Neuron (in vitro differentiated cells): ENCODE data around the gene GRHL1.

ENCODE experiments used
- H2AFZ ChIP-seq: one replicate; pipeline ENCODE4 v1.6.1; 2013; ENCODE audit warnings: low read depth, mild to moderate bottlenecking, inconsistent platforms, low read length, moderate library complexity
- H3K27me3 ChIP-seq: one replicate; pipeline ENCODE4 v1.6.1; 2013; ENCODE audit warnings: low read length; ENCODE audit not compliant: insufficient read depth
- H3K36me3 ChIP-seq: one replicate; pipeline ENCODE4 v1.6.1; 2013; ENCODE audit warnings: low read length; ENCODE audit not compliant: insufficient read depth
- H3K4me1 ChIP-seq: one replicate; pipeline ENCODE4 v1.6.1; 2013; ENCODE audit warnings: low read length; ENCODE audit not compliant: insufficient read depth
- H3K4me3 ChIP-seq: 2 replicates; pipeline ENCODE4 v1.5.1; 2013; ENCODE audit warnings: mild to moderate bottlenecking, low read length, moderate library complexity
- H3K9me3 ChIP-seq: one replicate; pipeline ENCODE4 v1.6.1; 2013; ENCODE audit warnings: low read length

The GRHL1 gene

DNA sequence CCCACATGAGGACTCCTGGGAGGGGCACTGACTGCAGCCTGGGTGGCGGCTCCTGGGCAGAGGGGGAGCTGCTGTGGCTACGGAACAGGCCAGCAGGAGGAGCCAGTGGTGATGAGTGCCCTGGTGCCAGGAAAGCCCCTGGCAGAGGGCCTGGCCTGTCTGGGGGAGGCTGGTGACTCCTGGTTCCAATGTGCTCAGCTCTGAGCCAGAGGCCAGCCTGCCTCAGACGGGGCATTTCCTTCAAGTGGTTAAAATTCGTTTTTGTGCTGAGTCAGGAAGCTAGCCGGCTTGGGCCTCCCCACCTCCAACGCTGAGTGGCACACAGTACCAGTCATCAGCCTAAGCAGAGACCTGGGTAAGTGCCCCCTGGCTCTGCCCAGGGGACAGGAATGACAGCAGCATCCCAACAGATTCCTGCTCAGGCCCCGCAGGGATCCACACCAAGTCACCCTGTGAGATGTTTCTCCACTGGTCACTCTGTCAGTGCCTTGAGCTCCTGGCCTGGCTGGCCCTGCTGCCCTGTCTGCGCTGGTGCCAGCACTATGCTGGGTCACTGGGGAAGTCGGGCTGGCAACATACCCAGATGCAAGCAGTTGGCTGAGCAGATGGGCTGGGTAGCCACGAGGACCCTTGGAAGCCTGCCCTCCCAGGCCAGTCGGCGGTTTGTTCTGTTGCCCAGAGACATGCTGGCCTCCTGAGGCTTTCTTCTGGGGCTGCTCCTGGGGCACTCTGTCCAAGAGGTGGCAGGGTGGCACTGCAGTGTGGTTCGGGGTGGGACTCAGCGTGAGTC, 84.8 kb downstream of the GRHL1 start:
- Histone ChIP-seq H3K27me3 (peaks cover 2% of the 10 kb centered on the region), H3K36me3 (no peaks in the 10 kb centered on the region), H3K4me1 (no peaks in the 10 kb centered on the region), H3K4me3 (no peak overlapping the region), H3K9me3 (no peaks in the 10 kb centered on the region), H2AFZ (no peak overlapping the region)

DNA sequence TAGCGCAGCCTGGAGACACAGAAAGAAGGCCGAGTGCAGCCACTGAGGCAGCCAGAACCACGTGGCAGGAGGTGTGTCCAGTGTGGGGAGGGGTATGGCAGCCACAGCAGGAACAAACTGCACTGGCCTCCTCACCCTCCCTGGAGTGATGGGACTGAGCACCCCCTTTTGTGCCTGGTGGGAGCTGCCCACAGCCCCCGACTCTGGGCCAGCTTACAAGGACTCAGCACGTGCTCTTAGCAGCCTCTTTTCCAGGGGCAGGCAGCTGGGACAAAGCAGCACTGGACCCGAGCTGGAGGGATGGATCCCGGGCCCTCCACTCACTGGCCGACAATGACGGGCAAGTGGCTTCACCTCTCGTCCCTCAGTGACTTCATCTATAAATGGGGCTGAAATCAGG, 86.6 kb downstream of the GRHL1 start:
- Histone ChIP-seq H3K4me3 (no peak overlapping the region), H3K4me1 (peaks cover 11% of the 10 kb centered on the region), H2AFZ (no peak overlapping the region), H3K27me3 (no peaks in the 10 kb centered on the region), H3K36me3 (no peaks in the 10 kb centered on the region), H3K9me3 (no peaks in the 10 kb centered on the region)

DNA sequence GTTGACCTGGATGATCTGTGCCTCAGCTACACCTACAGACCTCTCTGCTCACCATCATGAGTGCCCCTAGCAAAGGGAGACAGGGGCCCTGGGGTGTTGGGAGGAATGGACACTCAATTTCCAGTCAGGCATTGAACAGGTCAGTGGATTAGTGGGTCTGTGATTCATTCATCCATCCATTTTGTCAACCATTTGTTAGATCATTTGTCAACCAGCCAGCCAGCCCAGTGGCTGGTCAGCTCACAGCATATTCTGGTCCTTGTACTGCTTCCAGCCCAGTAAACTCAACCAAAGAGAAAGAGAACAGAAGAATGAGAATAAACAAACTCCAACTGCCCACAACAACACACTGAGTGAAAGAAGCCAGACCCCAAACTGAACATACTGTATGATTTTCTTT, 87.2 kb downstream of the GRHL1 start:
- Histone ChIP-seq H3K9me3 (no peaks in the 10 kb centered on the region), H3K4me3 (no peak overlapping the region), H3K36me3 (no peaks in the 10 kb centered on the region), H2AFZ (no peak overlapping the region), H3K27me3 (no peaks in the 10 kb centered on the region), H3K4me1 (peaks cover 11% of the 10 kb centered on the region)

DNA sequence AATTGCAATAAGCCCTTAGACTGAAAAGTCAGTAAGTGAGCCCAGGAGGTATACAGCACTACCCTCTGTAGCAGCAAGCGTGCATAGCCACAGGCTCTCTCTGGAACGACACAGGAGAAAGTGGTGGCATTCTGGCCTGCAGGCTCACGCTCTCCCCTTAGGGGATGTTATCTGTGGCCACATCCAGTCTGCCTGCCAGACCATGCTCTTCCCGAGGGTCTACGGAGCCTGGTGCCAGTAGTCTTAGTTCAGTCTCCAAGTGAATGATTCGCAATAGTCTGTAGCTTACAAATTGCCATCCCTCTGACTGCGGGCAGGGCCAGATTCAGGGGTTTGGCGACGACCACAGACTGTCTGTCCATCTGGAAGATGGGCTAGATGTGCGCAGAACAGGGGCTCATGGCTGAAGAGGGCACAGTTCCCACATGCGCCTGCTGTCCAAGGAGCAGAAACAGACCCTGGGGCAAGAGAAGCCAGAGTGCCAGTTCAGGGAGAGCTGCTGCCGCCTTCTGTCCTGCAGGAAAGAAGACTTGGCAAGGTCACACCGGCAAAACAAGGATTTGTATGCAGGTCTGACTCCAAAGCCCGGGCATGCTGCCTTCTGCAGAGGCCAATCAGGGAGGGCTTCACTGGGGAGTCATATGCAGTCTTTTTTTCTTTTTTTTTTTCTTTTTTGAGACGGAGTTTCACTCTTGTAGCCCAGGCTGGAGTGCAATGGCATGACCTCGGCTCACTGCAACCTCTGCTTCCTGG, 88.3 kb downstream of the GRHL1 start:
- Histone ChIP-seq H3K9me3 (no peaks in the 10 kb centered on the region), H3K27me3 (no peaks in the 10 kb centered on the region), H2AFZ (no peak overlapping the region), H3K4me3 (no peak overlapping the region), H3K36me3 (no peaks in the 10 kb centered on the region), H3K4me1 (peaks cover 13% of the 10 kb centered on the region)

DNA sequence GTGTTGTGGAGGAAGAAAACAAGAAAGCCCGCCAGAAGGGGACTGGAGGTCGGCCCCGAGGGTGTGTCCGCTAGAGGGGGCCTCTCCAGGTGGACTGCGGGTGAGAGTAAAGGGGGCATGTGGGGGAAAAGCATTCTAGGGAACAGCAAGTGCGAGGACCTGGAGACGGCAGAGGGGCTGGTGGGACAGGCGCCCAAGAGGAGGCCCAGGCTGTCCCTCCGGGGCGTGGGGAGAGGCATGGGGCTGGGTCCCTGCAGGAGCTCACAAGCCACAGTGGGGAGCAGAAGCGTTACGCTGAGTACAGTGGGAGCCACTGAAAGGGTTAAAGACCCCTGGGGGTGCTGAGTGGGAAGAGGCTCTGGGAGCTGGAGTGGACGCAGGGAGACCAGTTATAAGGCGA, 90.2 kb downstream of the GRHL1 start:
- Histone ChIP-seq H3K4me3 (no peak overlapping the region), H3K4me1 (peaks cover 13% of the 10 kb centered on the region), H3K9me3 (no peaks in the 10 kb centered on the region), H3K36me3 (peaks cover 4% of the 10 kb centered on the region), H2AFZ (no peak overlapping the region), H3K27me3 (no peaks in the 10 kb centered on the region)

DNA sequence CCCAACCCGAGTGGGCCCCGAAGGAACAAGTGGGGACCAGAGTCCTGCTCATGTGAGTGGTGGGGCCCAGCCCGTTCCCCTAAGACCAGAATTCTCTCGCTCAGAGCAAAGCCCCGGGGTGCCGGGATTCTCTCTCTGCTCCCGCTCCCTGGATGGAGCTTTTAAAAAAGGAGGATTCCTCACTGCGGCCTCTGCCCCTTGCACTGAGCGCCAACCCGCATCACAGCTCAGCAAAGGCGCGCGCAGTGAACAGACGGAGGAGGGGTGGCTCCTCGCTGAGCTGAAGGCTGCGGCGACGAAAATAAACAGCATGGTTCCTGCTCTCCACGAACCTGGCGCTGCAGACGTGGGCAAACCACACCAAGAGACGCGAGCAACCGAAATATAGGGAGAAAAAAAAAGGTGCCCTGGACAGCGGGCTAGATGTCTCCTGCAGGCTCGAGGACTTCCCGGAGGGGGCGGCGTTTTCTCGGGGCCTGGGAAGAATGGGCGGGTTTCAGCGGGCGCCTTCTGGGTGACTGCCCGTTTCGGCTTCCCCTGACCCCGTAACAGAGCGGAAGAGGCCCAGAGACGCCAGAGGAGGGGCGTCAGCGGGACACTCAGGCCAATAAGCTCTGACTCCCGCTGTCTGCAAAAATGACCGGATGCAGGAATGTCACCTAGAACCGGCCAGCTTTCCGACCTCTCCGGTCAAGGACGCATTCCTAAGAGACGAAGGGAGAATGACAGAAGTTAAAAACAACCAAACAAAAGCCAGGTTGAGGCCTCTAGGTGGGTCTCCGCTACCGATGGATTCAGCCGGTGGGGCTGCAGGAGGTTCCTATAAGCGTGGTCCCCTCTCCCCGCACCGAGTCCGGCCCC, 91.0 kb downstream of the GRHL1 start:
- H3K4me1 ChIP-seq, result peaks cover 13% of the 10 kb centered on the region

DNA sequence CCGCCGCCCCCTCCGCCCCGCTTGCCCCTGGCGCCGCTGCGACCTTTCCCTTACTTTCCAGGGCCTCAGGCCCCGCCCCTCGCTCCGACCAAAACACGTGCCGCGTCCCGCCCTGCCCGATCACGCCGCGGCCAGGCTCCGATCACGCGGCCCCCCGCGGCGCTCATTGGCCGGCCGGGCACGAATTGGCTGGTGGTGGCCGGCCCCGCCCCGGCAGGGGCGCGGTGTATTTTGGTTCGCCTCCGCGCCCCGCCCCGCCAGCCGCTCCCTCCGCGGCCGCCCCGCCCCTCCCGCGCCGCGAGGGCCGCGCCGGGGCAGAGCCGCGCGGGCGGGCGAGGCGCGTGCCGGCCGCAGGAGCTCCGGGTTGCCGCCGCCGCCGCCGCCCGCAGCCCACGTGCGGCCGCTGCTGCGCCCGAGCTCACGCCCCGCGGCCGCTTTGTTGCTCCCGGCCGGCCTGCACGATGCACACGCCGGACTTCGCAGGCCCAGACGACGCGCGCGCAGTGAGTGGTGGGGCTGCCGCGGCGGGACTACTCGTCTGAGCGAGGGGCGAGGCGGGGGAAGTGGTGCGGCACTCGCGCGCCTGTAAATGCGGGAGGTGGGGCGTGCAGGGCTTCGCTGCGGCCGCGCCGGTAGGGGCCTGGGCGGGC, 91.9 kb downstream of the GRHL1 start, which contains the start of gene KLF11:
Gene KLF11, plus strand, starts transcription at position 295 of the 650 bp plus-strand sequence. Its CDS starts 167 bp downstream, at position 462.
- peak within 1 kb of the TSS; percentile 52 for H2AFZ ChIP-seq
- H3K4me1 ChIP-seq, result peaks cover 13% of the 10 kb centered on the region
- H3K4me3 ChIP-seq, result peak within 1 kb of the TSS; percentile 75
- H3K36me3 ChIP-seq, result peaks cover 16% of the 10 kb centered on the region
- H3K9me3 ChIP-seq, result no peaks in the 10 kb centered on the region
- no peaks in the 10 kb centered on the region for H3K27me3 ChIP-seq

More for the DNA sequence above, 91.0 kb downstream of the GRHL1 start:
- peak overlapping the region; percentile 63 for H3K4me3 ChIP-seq
- no peaks in the 10 kb centered on the region for H3K9me3 ChIP-seq
- peak overlapping the region; percentile 52 for H2AFZ ChIP-seq
- H3K36me3 ChIP-seq, result peaks cover 8% of the 10 kb centered on the region
- H3K27me3 ChIP-seq, result no peaks in the 10 kb centered on the region

DNA sequence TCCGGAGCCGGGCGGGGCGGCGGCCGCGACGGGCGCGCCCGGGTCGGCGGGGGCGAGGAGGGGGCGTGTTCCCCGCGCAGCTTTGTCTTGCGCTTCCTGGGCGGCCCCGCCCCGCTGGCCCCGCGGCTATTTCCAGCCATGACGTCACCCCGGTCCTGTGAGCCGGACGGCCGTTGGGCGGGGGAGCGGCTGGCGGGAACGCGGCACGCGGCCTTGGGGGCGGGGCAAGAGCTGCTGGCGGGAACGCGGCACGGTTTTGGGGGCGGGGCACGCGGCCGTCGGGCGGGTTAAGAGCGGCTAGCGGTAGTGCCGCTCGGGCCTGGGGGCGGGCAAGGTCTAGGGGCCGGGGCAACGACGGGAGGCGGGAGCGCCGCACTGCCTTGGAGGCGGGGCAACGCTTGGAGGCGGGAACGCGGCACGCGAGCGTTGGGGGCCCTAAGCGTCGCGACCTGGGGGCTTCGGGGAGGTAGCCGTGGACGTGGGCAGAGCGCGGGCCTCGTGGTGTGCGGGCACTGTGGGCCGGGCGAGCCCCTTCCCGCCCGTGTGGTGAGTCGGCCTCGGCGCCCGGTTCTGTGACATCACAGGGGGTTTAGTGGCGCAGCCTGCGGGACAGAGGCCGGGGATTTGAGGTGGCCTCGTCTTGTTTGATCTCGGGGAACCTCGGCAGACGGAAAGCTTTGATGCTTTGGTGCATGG, 92.6 kb downstream of the GRHL1 start:
- Histone ChIP-seq H3K9me3 (no peaks in the 10 kb centered on the region), H3K27me3 (no peaks in the 10 kb centered on the region), H3K4me3 (peak overlapping the region; percentile 75), H2AFZ (no peak overlapping the region), H3K4me1 (peaks cover 13% of the 10 kb centered on the region), H3K36me3 (peaks cover 20% of the 10 kb centered on the region)

DNA sequence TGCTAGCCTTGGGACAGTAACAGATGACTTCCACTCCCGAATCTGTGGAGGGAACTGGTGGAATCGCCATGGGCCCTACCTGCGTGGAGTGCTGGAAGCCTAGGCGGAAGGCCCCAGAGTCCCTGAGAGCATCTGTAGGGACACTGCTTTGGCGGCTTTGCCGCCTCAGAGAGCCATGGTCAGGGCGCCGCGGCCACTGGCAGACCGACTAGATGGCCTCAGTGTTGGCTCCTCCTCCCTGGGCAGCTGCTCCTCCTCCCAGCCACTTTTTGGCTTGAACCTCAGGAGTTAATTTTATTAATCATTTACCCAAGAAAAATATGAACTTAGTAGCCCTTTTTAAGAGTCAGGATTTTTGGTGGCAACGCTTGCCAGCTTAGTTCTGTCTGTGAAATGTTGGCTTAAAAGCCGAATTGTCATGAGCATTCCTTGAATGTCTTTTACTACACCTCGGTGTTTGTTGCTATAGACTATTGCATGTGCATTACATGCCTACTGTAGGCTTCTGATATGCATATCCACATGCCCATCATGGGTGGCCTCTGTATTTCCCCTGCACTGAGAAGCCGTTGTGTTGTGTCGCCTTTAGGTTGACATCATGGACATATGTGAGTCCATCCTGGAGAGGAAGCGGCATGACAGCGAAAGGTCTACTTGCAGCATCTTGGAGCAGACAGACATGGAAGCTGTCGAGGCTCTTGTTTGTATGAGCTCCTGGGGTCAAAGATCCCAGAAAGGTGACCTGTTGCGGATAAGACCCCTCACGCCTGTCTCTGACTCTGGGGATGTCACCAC, 94.3 kb downstream of the GRHL1 start:
- peaks cover 28% of the 10 kb centered on the region for H3K36me3 ChIP-seq
- peaks cover 13% of the 10 kb centered on the region for H3K4me1 ChIP-seq
- no peaks in the 10 kb centered on the region for H3K27me3 ChIP-seq
- no peak overlapping the region for H2AFZ ChIP-seq
- no peaks in the 10 kb centered on the region for H3K9me3 ChIP-seq
- no peak overlapping the region for H3K4me3 ChIP-seq

DNA sequence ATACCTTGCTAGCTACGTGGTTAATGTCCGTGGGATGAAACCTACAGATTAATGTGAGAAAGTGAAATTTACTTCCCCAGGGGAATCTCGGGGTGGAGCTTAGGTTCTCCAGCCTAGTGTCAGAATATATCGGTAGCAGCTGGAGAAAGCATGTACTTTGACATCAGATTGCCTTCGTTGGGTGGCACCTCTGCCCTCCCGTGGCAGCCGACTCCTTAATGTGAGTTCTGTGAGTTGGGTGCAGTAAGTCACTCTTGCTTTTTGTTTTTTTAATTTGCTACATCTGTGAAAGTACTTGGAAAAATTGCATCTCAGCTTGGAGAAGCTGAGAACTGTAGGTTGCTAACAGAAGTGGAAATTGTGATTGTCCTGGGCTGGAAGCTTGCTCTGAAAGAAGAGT, 95.4 kb downstream of the GRHL1 start:
- Histone ChIP-seq H3K4me1 (peaks cover 12% of the 10 kb centered on the region), H2AFZ (no peak overlapping the region), H3K4me3 (no peak overlapping the region), H3K36me3 (peaks cover 30% of the 10 kb centered on the region), H3K9me3 (no peaks in the 10 kb centered on the region), H3K27me3 (no peaks in the 10 kb centered on the region)

DNA sequence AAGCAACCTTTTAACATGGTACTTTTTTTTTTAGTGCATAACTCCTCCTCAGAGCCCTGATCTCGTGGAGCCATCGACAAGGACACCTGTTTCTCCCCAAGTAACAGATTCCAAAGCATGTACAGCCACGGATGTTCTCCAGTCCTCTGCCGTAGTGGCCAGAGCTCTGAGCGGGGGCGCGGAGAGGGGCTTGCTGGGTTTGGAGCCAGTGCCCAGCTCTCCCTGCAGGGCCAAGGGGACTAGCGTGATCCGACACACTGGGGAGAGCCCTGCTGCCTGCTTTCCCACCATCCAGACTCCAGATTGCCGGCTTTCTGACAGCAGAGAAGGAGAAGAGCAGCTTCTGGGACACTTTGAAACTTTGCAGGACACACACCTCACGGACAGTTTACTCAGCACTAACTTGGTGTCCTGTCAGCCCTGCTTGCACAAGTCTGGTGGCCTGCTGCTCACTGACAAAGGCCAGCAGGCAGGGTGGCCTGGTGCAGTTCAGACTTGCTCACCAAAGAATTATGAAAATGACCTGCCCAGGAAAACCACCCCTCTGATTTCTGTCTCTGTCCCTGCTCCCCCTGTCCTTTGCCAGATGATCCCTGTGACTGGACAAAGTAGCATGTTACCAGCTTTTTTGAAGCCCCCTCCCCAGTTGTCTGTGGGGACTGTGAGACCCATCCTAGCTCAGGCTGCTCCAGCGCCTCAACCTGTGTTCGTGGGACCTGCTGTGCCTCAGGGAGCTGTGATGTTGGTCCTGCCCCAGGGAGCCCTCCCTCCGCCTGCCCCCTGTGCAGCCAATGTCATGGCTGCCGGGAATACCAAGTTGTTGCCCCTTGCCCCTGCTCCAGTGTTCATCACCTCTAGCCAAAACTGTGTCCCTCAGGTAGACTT, 96.4 kb downstream of the GRHL1 start:
- H3K4me1 ChIP-seq, result peaks cover 3% of the 10 kb centered on the region
- no peaks in the 10 kb centered on the region for H3K9me3 ChIP-seq
- peaks cover 40% of the 10 kb centered on the region for H3K36me3 ChIP-seq
- no peak overlapping the region for H2AFZ ChIP-seq
- no peak overlapping the region for H3K4me3 ChIP-seq
- H3K27me3 ChIP-seq, result no peaks in the 10 kb centered on the region
